Measurements from ENCODE around the gene UQCC3. TPM values are rescaled to one million over a fixed set of nuclear protein-coding genes. Genes with fewer than 3 reads are reported as not detected.

The UQCC3 gene
- total and polyA plus RNA-seq, 2 donors (not counting 3 experiments of a cell fraction or from before 2014, with no cell fraction given) = 8.6 to 15.5 TPM

DNA sequence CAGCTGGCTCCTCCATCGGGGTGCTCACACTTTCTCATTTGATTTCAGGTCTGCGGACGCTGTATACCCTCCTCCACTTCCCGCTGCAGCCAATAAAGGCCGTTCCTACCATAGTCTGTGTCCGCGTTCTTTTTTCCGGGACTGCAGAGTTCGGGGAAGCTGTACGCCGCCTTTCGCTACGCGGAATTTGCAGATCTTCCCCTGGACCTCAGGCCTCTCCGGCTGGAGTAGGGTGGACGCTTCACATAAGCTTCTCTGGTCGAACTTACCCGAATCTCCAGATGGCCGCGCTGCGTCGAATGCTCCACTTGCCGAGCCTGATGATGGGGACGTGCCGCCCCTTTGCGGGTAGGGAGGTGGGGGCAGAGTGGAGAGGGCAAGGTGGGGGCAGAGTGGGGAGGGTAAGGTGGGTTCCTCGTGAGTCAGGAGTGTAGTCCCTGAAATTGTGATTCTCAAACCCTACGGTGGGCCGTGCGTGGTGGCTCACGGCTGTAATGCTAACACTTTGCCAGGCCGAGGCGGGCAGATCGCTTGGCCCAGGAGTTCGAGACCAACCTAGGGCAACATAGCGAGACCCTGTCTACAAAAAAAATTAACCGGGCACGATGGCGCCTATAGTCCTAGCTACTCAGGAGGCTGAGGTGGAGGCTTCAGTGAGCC lies 5.7 kb upstream of the UQCC3 start:
- no peak overlapping the region for H2AFZ ChIP-seq (ENCODE audit: low read depth, low read length)
- TF ChIP-seq GATA2 (IDR thresholded peaks at IDR 0.05; ENCODE audit: insufficient read depth, insufficient read length, low read depth, low read length) = no peak
- no peak for TF ChIP-seq POLR2AphosphoS5 (IDR thresholded peaks at IDR 0.05; ENCODE audit: insufficient read depth, low read depth, low read length)
- TF ChIP-seq, protein P1, sequence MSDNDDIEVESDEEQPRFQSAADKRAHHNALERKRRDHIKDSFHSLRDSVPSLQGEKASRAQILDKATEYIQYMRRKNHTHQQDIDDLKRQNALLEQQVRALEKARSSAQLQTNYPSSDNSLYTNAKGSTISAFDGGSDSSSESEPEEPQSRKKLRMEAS (IDR thresholded peaks at IDR 0.05; ENCODE audit: insufficient read depth, insufficient read length) = no peak
- TF ChIP-seq POLR2A (IDR thresholded peaks at IDR 0.05; ENCODE audit: low read depth, low read length) = no peak
- TF ChIP-seq FOS (IDR thresholded peaks at IDR 0.05; ENCODE audit: borderline replicate concordance, insufficient read depth, low read length) = no peak
- no peak for TF ChIP-seq EZH2 (IDR thresholded peaks at IDR 0.05; ENCODE audit: borderline replicate concordance, low read depth, low read length, severe bottlenecking)
- TF ChIP-seq MYC (IDR thresholded peaks at IDR 0.05; ENCODE audit: low read depth, low read length) = no peak
- TF ChIP-seq, protein P2, sequence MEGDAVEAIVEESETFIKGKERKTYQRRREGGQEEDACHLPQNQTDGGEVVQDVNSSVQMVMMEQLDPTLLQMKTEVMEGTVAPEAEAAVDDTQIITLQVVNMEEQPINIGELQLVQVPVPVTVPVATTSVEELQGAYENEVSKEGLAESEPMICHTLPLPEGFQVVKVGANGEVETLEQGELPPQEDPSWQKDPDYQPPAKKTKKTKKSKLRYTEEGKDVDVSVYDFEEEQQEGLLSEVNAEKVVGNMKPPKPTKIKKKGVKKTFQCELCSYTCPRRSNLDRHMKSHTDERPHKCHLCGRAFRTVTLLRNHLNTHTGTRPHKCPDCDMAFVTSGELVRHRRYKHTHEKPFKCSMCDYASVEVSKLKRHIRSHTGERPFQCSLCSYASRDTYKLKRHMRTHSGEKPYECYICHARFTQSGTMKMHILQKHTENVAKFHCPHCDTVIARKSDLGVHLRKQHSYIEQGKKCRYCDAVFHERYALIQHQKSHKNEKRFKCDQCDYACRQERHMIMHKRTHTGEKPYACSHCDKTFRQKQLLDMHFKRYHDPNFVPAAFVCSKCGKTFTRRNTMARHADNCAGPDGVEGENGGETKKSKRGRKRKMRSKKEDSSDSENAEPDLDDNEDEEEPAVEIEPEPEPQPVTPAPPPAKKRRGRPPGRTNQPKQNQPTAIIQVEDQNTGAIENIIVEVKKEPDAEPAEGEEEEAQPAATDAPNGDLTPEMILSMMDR (IDR thresholded peaks at IDR 0.05; ENCODE audit: extremely low read depth in 1 of 2, insufficient read depth in 1 of 2, low read depth in 1 of 2, low read length in 2 of 2) = no peak
- TF ChIP-seq JUN (IDR thresholded peaks at IDR 0.05; ENCODE audit: borderline replicate concordance, insufficient read depth, insufficient read length, low read depth) = no peak
- CTCF ChIA-PET = interaction anchor here (0.9 to 2.5 kb wide), 14 partner anchors 10 to 271 kb away, joined by 3 to 15 read pairs (median 6); partner anchors contain the start of genes B3GAT3, BSCL2, GNG3 and INTS5

More for the DNA sequence above, 5.7 kb upstream of the UQCC3 start:
- FAIRE-seq (peak; percentile 35), DNase-seq (ENCODE audit: low read depth, low spot score) (no peak)
- H3K9me3 ChIP-seq (replicated peaks; ENCODE audit: control insufficient read depth, insufficient read depth, low read length) = no peaks in the 10 kb centered on the region
- peaks cover 33% of the 10 kb centered on the region for H3K79me2 ChIP-seq (ENCODE audit: control insufficient read depth, insufficient read depth, low read length)
- H3K4me2 ChIP-seq (ENCODE audit: insufficient read depth, low read length) = peak overlapping the region; percentile 83
- no TSS peak for BruUV-seq (replicated peaks)
- dilution Hi-C loops (cut with MboI; ENCODE audit: extremely low pct_ligation_motif_present, low sequenced_read_pairs) (no loop called here), intact Hi-C loops (cut with micrococcal nuclease) (loop anchor here (1.0 to 5.0 kb wide), 4 partner anchors 12 to 53 kb away; partner anchors contain the start of genes BSCL2, EML3, GNG3 and INTS5)
- peak overlapping the region; percentile 42 to 83 (median 59) for H3K4me3 ChIP-seq (replicated peaks in 1 of 3; ENCODE audit: insufficient read depth in 1 of 3, low read depth in 1 of 3, low read length in 3 of 3)
- POLR2A ChIA-PET = interaction anchor here (0.8 to 2.2 kb wide), 30 partner anchors 9 to 327 kb away, joined by 3 to 71 read pairs (median 8); partner anchors contain the start of genes AHNAK, B3GAT3, EEF1G and EML3
- H4K20me1 ChIP-seq (replicated peaks; ENCODE audit: control insufficient read depth, extremely low read depth, insufficient read depth, low read length) = no peaks in the 10 kb centered on the region
- peak overlapping the region; percentile 44 for H3K27ac ChIP-seq (ENCODE audit: insufficient read depth, low read depth, low read length)
- peaks cover 16% of the 10 kb centered on the region for H3K4me1 ChIP-seq (ENCODE audit: control insufficient read depth, extremely low read depth, insufficient read depth, low read length)
- peaks cover 0 to 2% of the 10 kb centered on the region in 2 experiments for H3K36me3 ChIP-seq (ENCODE audit: control insufficient read depth in 2 of 2, extremely low read depth in 1 of 2, insufficient read depth in 2 of 2, low read length in 2 of 2)
- H3K27me3 ChIP-seq (ENCODE audit: control insufficient read depth in 2 of 2, insufficient read depth in 2 of 2, low read length in 2 of 2) = no peaks in the 10 kb centered on the region
- H3K9me1 ChIP-seq (replicated peaks; ENCODE audit: control insufficient read depth, extremely low read depth, insufficient read depth, low read length) = no peaks in the 10 kb centered on the region
- H3K9ac ChIP-seq (replicated peaks; ENCODE audit: extremely low read depth, insufficient read depth, low read length) = peak overlapping the region; percentile 69

Measured in endothelial cell of umbilical vein (primary cell).